Fibroblast of skin of abdomen (primary cell): ENCODE results near the gene GPC5.
"Not testable (repeated sequence)": the region's sequence is repeated elsewhere in the genome, so short reads cannot be mapped to it uniquely, and the experiment has no call there.

Source experiments
- DNase-seq: peaks from one replicate; pipeline ENCODE4 v3.0.0-alpha.2; 2013

Gene GPC5

GRCh38 chr13:91659256-91660075 is 261.0 kb downstream of the GPC5 start:
- DNase-seq, result no peak

GRCh38 chr13:91660076-91660415 is 261.6 kb downstream of the GPC5 start:
- no peak for DNase-seq

GRCh38 chr13:91661692-91662490 is 263.5 kb downstream of the GPC5 start:
- no peak for DNase-seq

GRCh38 chr13:91664039-91664438 is 265.6 kb downstream of the GPC5 start:
- DNase-seq, result peak; percentile 38

- DNase-seq, result no peak
Observed at GRCh38 chr13:91667486-91667885, 269.1 kb downstream of the GPC5 start.

GRCh38 chr13:91668866-91669495 is 270.6 kb downstream of the GPC5 start:
- DNase-seq, result peak; percentile 69

GRCh38 chr13:91674347-91674746 is 275.9 kb downstream of the GPC5 start:
- DNase-seq, result not testable (repeated sequence)

- no peak for DNase-seq
Observed at GRCh38 chr13:91684746-91685145, 286.3 kb downstream of the GPC5 start.

GRCh38 chr13:91690944-91691343 is 292.5 kb downstream of the GPC5 start:
- DNase-seq, result no peak

GRCh38 chr13:91693466-91693865 is 295.0 kb downstream of the GPC5 start:
- DNase-seq, result no peak

GRCh38 chr13:91698308-91698707 is 299.9 kb downstream of the GPC5 start:
- no peak for DNase-seq

GRCh38 chr13:91698767-91699166 is 300.3 kb downstream of the GPC5 start:
- DNase-seq, result no peak

GRCh38 chr13:91699863-91700262 is 301.4 kb downstream of the GPC5 start:
- no peak for DNase-seq

GRCh38 chr13:91701975-91702374 is 303.6 kb downstream of the GPC5 start:
- no peak for DNase-seq

- DNase-seq, result no peak
Observed at GRCh38 chr13:91702411-91702810, 304.0 kb downstream of the GPC5 start.

- DNase-seq, result peak; percentile 1
Observed at GRCh38 chr13:91704398-91704797, 306.0 kb downstream of the GPC5 start.

GRCh38 chr13:91708558-91708957 is 310.1 kb downstream of the GPC5 start:
- no peak for DNase-seq

- no peak for DNase-seq
Observed at GRCh38 chr13:91709180-91709579, 310.8 kb downstream of the GPC5 start.

- DNase-seq, result no peak
Observed at GRCh38 chr13:91710733-91711132, 312.3 kb downstream of the GPC5 start.

- DNase-seq, result no peak
Observed at GRCh38 chr13:91714855-91715254, 316.4 kb downstream of the GPC5 start.

GRCh38 chr13:91716436-91717065 is 318.1 kb downstream of the GPC5 start:
- no peak for DNase-seq

- peak; percentile 12 for DNase-seq
Observed at GRCh38 chr13:91719033-91719432, 320.6 kb downstream of the GPC5 start.

- no peak for DNase-seq
Observed at GRCh38 chr13:91721413-91721812, 323.0 kb downstream of the GPC5 start.
